DOHH2 (cell line): ENCODE data around the gene MSMB.
"Not testable (repeated sequence)": the region's sequence is repeated elsewhere in the genome, so short reads cannot be mapped to it uniquely, and the experiment has no call there.

Experiments used
- H3F3A ChIP-seq: fragments of 200-600 bp; sonication (generic), shearing (Covaris generic); 2 replicates; pipeline ENCODE4 v1.6.0; 2016; ENCODE audit warnings: antibody characterized with exemption, mild to moderate bottlenecking; ENCODE audit not compliant: control insufficient read depth, insufficient read depth
- H3K27ac ChIP-seq: fragments of 200-600 bp; sonication (generic); 2 replicates; pipeline ENCODE4 v1.5.1; 2014; ENCODE audit warnings: low read depth, mild to moderate bottlenecking, low read length, moderate library complexity
- H3K27me3 ChIP-seq: fragments of 200-600 bp; sonication (generic); 2 replicates; pipeline ENCODE4 v1.6.1; 2014; ENCODE audit warnings: mild to moderate bottlenecking, low read length, mixed read lengths; ENCODE audit not compliant: control insufficient read depth
- H3K36me3 ChIP-seq: fragments of 200-600 bp; sonication (generic); 2 replicates; pipeline ENCODE4 v1.6.1; 2014; ENCODE audit warnings: mild to moderate bottlenecking, low read length, moderate library complexity, mixed read lengths; ENCODE audit not compliant: control insufficient read depth
- H3K4me1 ChIP-seq: fragments of 200-600 bp; sonication (generic); 2 replicates; pipeline ENCODE4 v1.6.1; 2014; ENCODE audit warnings: mild to moderate bottlenecking, low read length, mixed read lengths; ENCODE audit not compliant: control insufficient read depth
- H3K4me2 ChIP-seq: fragments of 200-600 bp; sonication (generic); 2 replicates; pipeline ENCODE4 v1.6.0; 2014; ENCODE audit warnings: mild to moderate bottlenecking, low read length, moderate library complexity
- H3K4me3 ChIP-seq: fragments of 200-600 bp; sonication (generic); 2 replicates; pipeline ENCODE4 v1.5.1; 2014; ENCODE audit warnings: mild to moderate bottlenecking, low read length, mixed read lengths
- H3K79me2 ChIP-seq: fragments of 200-600 bp; sonication (generic); 2 replicates; pipeline ENCODE4 v1.6.1; 2014; ENCODE audit warnings: mild to moderate bottlenecking, low read length, mixed read lengths; ENCODE audit not compliant: control insufficient read depth
- H3K9me2 ChIP-seq: fragments of 200-600 bp; sonication (generic); replicated peaks from 2 replicates; pipeline ENCODE4 v1.6.1; 2014; ENCODE audit warnings: mild to moderate bottlenecking, low read length, mixed read lengths; ENCODE audit not compliant: control insufficient read depth
- H3K9me3 ChIP-seq: fragments of 200-600 bp; sonication (generic); 2 replicates; pipeline ENCODE4 v1.6.1; 2014; ENCODE audit warnings: antibody characterized with exemption, low read length, mixed read lengths; ENCODE audit not compliant: control insufficient read depth, insufficient read depth
- H4K20me1 ChIP-seq: fragments of 200-600 bp; sonication (generic); 2 replicates; pipeline ENCODE4 v1.6.0; 2014; ENCODE audit warnings: low read depth, mild to moderate bottlenecking, antibody characterized with exemption, low read length, moderate library complexity; ENCODE audit not compliant: control insufficient read depth, insufficient read depth
- EZH2phosphoT487 ChIP-seq: fragments of 200-600 bp; sonication (generic); IDR thresholded peaks from 2 replicates; pipeline ENCODE4 v1.6.1; 2017; ENCODE audit warnings: borderline replicate concordance, mild to moderate bottlenecking, antibody characterized with exemption, low read length, moderate library complexity, mixed read lengths
- TF ChIP-seq, protein P1 (sequence below): fragments of 200-600 bp; sonication (generic); IDR thresholded peaks from one replicate; pipeline ENCODE4 v1.5.1; 2014; ENCODE audit warnings: antibody characterized with exemption, mild to moderate bottlenecking, low read depth, low read length; ENCODE audit not compliant: poor library complexity, severe bottlenecking

Gene MSMB

DNA sequence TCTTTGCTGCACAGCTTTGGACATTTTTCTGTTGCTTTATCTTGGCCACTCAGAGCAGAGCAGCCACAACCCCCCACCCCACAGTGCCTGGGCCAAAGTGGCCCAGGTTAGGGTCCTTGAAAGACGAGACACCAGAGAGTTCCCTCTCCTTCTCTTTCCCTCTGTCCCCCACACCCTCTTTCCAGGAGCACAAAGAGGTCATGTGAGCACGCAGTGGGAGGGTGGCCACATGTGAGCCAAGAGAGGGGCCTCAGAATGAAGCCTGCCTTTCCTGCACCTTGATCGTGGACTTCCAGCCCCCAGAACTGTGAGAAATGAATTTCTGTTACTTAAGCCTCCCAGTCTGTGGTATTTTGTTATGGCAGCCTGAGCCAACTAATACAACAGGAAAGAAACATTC, 14.6 kb upstream of the MSMB start:
- Histone ChIP-seq H3K79me2 (no peaks in the 10 kb centered on the region), H3K27me3 (no peaks in the 10 kb centered on the region), H3K9me2 (no peaks in the 10 kb centered on the region), H3K9me3 (no peaks in the 10 kb centered on the region), H3K4me1 (no peaks in the 10 kb centered on the region), H3K4me3 (no peak overlapping the region), H3F3A (no peaks in the 10 kb centered on the region), H3K36me3 (no peaks in the 10 kb centered on the region), H3K4me2 (no peak overlapping the region), H3K27ac (no peak overlapping the region), H4K20me1 (no peaks in the 10 kb centered on the region)
- TF ChIP-seq, protein P1, sequence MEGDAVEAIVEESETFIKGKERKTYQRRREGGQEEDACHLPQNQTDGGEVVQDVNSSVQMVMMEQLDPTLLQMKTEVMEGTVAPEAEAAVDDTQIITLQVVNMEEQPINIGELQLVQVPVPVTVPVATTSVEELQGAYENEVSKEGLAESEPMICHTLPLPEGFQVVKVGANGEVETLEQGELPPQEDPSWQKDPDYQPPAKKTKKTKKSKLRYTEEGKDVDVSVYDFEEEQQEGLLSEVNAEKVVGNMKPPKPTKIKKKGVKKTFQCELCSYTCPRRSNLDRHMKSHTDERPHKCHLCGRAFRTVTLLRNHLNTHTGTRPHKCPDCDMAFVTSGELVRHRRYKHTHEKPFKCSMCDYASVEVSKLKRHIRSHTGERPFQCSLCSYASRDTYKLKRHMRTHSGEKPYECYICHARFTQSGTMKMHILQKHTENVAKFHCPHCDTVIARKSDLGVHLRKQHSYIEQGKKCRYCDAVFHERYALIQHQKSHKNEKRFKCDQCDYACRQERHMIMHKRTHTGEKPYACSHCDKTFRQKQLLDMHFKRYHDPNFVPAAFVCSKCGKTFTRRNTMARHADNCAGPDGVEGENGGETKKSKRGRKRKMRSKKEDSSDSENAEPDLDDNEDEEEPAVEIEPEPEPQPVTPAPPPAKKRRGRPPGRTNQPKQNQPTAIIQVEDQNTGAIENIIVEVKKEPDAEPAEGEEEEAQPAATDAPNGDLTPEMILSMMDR: no peak
- no peak for TF ChIP-seq EZH2phosphoT487

DNA sequence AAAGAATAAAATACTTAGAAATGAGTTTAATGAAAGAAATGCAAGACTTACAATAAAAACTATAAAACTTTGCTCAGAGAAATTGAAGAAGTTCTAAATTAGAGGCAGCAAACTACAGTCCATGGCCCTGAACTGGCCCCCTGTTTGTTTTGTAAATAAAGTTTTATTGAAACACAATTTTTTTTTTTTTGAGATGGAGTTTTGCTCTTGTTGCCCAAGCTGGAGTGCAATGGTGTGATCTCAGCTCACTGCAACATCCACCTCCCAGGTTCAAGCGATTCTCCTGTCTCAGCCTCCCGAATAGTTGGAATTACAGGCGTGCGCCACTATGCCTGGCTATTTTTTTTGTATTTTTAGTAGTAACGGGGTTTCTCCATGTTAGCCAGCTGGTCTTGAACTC, 11.9 kb upstream of the MSMB start:
- H3K9me3 ChIP-seq, H3K4me1 ChIP-seq, H3K9me2 ChIP-seq, H3K4me3 ChIP-seq, H4K20me1 ChIP-seq, H3K79me2 ChIP-seq, H3F3A ChIP-seq, H3K4me2 ChIP-seq, H3K27ac ChIP-seq, H3K36me3 ChIP-seq, H3K27me3 ChIP-seq: not testable (repeated sequence)

DNA sequence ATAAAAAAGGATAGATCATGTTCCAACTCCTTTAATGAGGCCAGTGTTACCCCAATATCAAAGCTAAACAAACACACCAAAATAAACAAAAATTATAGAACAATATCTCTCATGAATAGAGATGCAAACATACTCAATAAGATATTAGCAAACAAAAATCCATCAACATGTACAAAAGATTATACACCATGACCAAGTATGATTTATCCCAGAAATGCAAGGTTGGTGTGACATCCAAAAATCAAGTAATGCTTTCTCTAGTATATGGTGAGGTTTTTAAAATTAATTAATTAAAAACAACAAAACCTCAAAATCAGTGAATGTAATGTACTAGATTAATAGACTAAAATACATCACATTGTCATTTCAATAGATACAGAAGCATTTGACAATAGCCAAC, 11.0 kb upstream of the MSMB start:
- TF ChIP-seq, protein P1: no peak
- TF ChIP-seq EZH2phosphoT487: no peak
- Histone ChIP-seq H3K4me2 (no peak overlapping the region), H3F3A (no peaks in the 10 kb centered on the region), H3K27ac (no peak overlapping the region), H3K4me1 (no peaks in the 10 kb centered on the region), H3K9me2 (no peaks in the 10 kb centered on the region), H3K9me3 (no peaks in the 10 kb centered on the region), H3K36me3 (no peaks in the 10 kb centered on the region), H3K79me2 (no peaks in the 10 kb centered on the region), H3K27me3 (no peaks in the 10 kb centered on the region), H4K20me1 (no peaks in the 10 kb centered on the region), H3K4me3 (no peak overlapping the region)

DNA sequence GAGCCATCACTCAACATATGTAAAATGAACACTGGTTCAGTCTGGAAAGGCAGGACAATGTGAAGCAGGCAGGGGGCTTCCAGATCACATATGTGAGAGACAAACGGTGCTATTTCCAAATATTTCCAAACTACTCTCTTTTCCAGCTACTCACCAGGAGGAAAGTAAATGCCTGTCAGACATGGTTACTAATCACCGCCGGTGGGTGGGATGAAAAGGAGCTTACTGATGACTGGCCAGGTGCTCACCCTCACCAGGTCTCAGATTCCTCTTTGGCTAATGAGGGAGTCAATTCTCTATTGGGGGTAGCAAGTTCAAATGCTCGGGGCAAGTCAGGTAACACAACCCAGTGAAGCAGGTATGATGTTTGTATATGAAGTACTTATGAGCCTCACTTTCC, 9.7 kb upstream of the MSMB start:
- Histone ChIP-seq H3K4me1 (no peaks in the 10 kb centered on the region), H3K27me3 (no peaks in the 10 kb centered on the region), H3K9me2 (no peaks in the 10 kb centered on the region)

More for the DNA sequence above, 9.7 kb upstream of the MSMB start:
- Histone ChIP-seq H3K4me3 (no peak overlapping the region), H3K36me3 (no peaks in the 10 kb centered on the region), H3K79me2 (no peaks in the 10 kb centered on the region), H3K4me2 (no peak overlapping the region), H3K27ac (no peak overlapping the region), H4K20me1 (no peaks in the 10 kb centered on the region), H3F3A (no peaks in the 10 kb centered on the region), H3K9me3 (no peaks in the 10 kb centered on the region)
- TF ChIP-seq, protein P1: no peak
- TF ChIP-seq EZH2phosphoT487: no peak
